Activated CD8-positive, alpha-beta memory T cell treated with anti-CD3 and anti-CD28 coated beads, Interleukin-2, amount 10 ng/mL, durations not matched to agents 7 days and 5 days (primary cell): ENCODE measurements around the gene FMNL3. TPM values are rescaled to one million over a fixed set of nuclear protein-coding genes. Genes with fewer than 3 reads are reported as not detected.
"Not testable (repeated sequence)": the region's sequence is repeated elsewhere in the genome, so short reads cannot be mapped to it uniquely, and the experiment has no call there.

Experiments used
- ATAC-seq: fragments of 150-1000 bp; cut with Tn5 transposase; one replicate; pipeline ENCODE4 v1.10.0; 2021; ENCODE audit warnings: moderate library complexity
- CTCF ChIA-PET: fragments of 350-600 bp; sonication (Branson Sonifier 250); formaldehyde crosslinking; loops from one replicate; lab custom pipeline; 2021; ENCODE audit warnings: antibody characterized with exemption; lab: Charles Lee
- DNase-seq: peaks from one replicate; pipeline ENCODE4 v3.0.0-alpha.2; 2020
- H3K27ac Mint-ChIP-seq: one replicate; pipeline ENCODE4 v1.8.0; 2021; ENCODE audit warnings: mild to moderate bottlenecking, mixed read lengths
- H3K27me3 Mint-ChIP-seq: one replicate; pipeline ENCODE4 v1.8.0; 2021; ENCODE audit warnings: mixed read lengths
- H3K36me3 Mint-ChIP-seq: one replicate; pipeline ENCODE4 v1.8.0; 2021; ENCODE audit warnings: mild to moderate bottlenecking, mixed read lengths
- H3K4me1 Mint-ChIP-seq: one replicate; pipeline ENCODE4 v1.8.0; 2021; ENCODE audit warnings: mixed read lengths
- H3K4me3 Mint-ChIP-seq: one replicate; pipeline ENCODE4 v1.8.0; 2021; ENCODE audit warnings: mild to moderate bottlenecking, moderate library complexity, mixed read lengths
- H3K9me3 Mint-ChIP-seq: one replicate; pipeline ENCODE4 v1.8.0; 2022; ENCODE audit warnings: low read depth, mixed read lengths
- total RNA-seq, 2 experiments: library from RNA; stranded (reverse); gene quantifications; one replicate each; pipeline ENCODE4 v1.2.3, GENCODE V29; 2021

FMNL3 gene
- total RNA-seq, 2 experiments from 2014 or later: 44.2 to 50.5 TPM

DNA sequence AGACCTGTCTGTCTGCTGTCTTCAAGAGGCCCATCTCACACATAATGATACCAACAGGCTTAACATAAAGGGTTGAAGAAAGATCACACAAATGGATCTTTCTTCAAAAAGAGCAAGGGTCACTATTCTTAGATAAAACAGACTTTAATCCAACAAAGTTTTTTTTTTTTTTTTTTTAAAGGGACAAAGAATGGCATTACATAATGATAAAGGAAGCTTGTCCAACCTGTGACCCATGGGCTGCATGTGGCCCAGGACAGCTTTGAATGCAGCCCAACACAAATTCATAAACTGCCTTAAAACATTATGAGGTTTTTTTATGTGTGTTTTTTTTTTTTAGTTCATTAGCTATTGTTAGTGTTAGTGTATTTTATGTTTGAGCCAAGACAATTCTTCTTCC lies 95.0 kb downstream of the FMNL3 start:
- no peak for DNase-seq
- CTCF ChIA-PET: interaction anchor here (0.8 to 1.5 kb wide), 4 partner anchors 11 to 354 kb away, joined by 4 to 7 read pairs (median 4); partner anchors contain the start of gene PRPF40B
- peaks cover 2% of the 10 kb centered on the region for H3K9me3 Mint-ChIP-seq
- no peak overlapping the region for H3K27ac Mint-ChIP-seq
- no peak overlapping the region for H3K4me3 Mint-ChIP-seq
- no peak for ATAC-seq
- peaks cover 4% of the 10 kb centered on the region for H3K4me1 Mint-ChIP-seq
- no peaks in the 10 kb centered on the region for H3K36me3 Mint-ChIP-seq
- H3K27me3 Mint-ChIP-seq: peaks cover 23% of the 10 kb centered on the region

DNA sequence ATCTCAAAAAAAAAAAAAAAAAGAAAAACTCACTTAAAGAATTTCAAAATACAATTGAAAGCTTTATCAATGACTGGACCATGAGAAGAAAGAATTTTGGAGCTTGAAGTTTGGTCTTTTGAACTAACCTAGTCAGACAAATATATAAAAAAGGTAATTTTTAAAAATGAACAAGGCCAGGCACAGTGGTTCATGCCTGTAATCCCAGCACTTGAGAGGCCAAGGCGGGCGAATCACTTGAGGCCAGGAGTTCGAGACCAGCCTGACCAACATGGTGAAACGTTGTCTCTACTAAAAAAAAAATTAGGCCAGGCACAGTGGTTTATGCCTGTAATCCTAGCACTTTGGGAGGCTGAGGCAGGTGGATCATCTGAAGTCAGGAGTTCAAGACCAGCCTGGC lies 96.4 kb downstream of the FMNL3 start:
- peaks cover 18% of the 10 kb centered on the region for H3K27me3 Mint-ChIP-seq
- not testable (repeated sequence) for H3K4me1 Mint-ChIP-seq, ATAC-seq, H3K4me3 Mint-ChIP-seq, H3K9me3 Mint-ChIP-seq, H3K36me3 Mint-ChIP-seq, H3K27ac Mint-ChIP-seq, DNase-seq
- CTCF ChIA-PET: interaction anchor here (1.4 kb wide), 1 partner anchor 9 kb away, joined by 4 read pairs; no protein-coding TSS in a partner anchor

DNA sequence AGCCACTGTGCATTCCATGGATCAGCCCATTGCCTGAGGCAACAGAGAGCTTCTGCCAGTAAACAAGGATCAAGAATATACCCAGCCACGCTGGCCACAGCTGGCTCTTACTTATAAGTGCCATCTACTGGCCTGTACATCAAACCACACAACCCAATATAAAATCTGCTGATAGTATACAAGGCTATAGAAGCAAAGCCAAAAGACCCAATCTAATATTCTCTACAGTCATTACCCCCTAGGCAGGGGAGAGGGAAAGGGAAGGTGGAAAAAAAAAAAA lies 97.4 kb downstream of the FMNL3 start:
- peaks cover 6% of the 10 kb centered on the region for H3K4me1 Mint-ChIP-seq
- H3K27ac Mint-ChIP-seq: no peak overlapping the region
- no peaks in the 10 kb centered on the region for H3K9me3 Mint-ChIP-seq
- DNase-seq (no peak), ATAC-seq (no peak)
- CTCF ChIA-PET: interaction anchor here (0.6 to 1.4 kb wide), 2 partner anchors 8 to 37 kb away, joined by 4 read pairs; no protein-coding TSS in a partner anchor
- no peak overlapping the region for H3K4me3 Mint-ChIP-seq
- H3K36me3 Mint-ChIP-seq: no peaks in the 10 kb centered on the region
- H3K27me3 Mint-ChIP-seq: peaks cover 18% of the 10 kb centered on the region

DNA sequence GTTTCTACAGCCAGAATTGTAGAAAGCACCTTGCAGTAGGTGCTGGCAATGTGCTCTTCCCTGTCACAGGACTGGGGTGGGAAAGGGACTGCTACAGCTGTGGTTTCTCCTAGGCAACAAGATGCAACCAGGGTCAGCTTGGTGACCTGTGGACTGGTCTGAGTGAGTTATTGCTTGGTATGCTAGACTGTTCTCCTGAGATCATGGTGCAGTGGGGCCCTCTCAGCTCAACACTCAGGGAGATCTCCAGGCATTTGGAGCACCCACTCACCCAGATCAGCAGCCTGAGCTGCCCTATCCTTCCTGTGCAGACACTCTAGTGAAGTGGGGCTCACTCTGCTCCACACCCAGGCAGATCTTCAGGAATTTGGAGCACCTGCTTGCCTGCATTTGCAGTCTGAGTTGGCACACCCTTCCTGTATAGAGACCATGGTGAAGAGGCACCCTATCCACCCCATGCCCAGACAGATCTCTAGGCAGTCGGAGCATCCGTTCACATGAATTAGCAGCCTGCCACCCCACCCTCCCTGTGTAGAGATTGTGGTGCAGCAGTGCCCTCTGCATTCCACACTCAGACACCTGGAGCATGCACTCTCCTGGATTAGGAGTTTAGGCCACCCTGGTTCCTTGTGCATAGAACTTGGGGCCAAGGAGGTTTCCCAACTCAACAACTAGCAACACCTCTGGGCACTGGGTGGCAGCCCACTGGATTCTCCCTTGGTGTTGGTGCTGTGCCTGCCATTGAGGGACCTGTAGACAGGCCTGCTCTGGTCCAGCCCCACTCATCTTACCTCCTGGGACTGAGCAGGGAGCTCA lies 97.9 kb downstream of the FMNL3 start:
- peaks cover 6% of the 10 kb centered on the region for H3K4me1 Mint-ChIP-seq
- H3K27me3 Mint-ChIP-seq: peaks cover 15% of the 10 kb centered on the region
- H3K27ac Mint-ChIP-seq: no peak overlapping the region
- CTCF ChIA-PET: interaction anchor here (0.6 to 1.3 kb wide), 2 partner anchors 37 to 168 kb away, joined by 3 to 4 read pairs; no protein-coding TSS in a partner anchor
- no peak overlapping the region for H3K4me3 Mint-ChIP-seq
- no peaks in the 10 kb centered on the region for H3K9me3 Mint-ChIP-seq
- DNase-seq (no peak), ATAC-seq (no peak)
- no peaks in the 10 kb centered on the region for H3K36me3 Mint-ChIP-seq

DNA sequence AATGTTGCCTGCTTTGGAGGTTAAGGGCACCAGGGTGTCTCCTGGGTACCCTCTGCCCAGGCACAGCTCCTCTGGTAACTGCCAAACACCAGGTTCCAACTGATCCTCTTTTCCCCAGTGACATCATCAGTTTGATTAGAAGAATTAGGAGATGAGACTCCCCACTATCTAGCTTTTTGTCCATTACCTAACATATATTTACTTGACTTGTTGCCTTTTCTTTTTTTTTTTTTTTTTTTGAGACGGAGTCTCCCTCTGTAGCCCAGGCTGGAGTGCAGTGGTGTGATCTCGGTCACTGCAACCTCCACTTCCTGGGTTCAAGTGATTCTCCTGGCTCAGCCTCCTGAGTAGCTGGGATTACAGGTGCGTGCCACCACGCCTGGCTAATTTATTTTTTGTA lies 101.7 kb downstream of the FMNL3 start, which contains the start of gene FAM186B:
Gene FAM186B, minus strand, starts transcription at position 101 of the 400 bp plus-strand sequence. CDS start 162 bp downstream, outside the sequence.
- H3K27me3 Mint-ChIP-seq, H3K36me3 Mint-ChIP-seq, H3K4me1 Mint-ChIP-seq, H3K9me3 Mint-ChIP-seq, ATAC-seq, DNase-seq, H3K27ac Mint-ChIP-seq, H3K4me3 Mint-ChIP-seq: not testable (repeated sequence)
- CTCF ChIA-PET: interaction anchor here (0.7 to 0.8 kb wide), 2 partner anchors 13 to 38 kb away, joined by 3 read pairs; no protein-coding TSS in a partner anchor

DNA sequence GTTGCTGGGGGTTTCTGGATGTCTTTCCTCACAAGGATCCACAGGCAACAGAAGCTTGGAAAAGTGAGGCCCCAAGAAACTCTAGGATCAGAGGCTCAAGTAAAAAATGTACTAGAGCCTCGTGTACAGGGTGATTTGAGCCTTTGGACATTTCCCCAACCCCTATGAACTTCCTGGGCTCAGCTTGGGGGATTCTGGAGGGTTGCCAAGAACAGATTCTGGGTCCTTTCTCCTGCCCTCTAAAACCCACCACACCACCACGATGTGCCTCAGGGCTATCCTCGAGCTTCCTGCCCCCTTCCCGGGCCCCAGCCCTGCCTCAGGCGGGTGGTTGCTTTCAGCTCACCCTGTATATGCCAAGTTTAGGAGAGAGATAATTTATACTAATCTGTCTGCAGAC lies 102.3 kb downstream of the FMNL3 start:
- H3K36me3 Mint-ChIP-seq: no peaks in the 10 kb centered on the region
- peaks cover 6% of the 10 kb centered on the region for H3K27me3 Mint-ChIP-seq
- H3K27ac Mint-ChIP-seq: no peak overlapping the region
- ATAC-seq (no peak), DNase-seq (no peak)
- H3K9me3 Mint-ChIP-seq: no peaks in the 10 kb centered on the region
- peaks cover 6% of the 10 kb centered on the region for H3K4me1 Mint-ChIP-seq
- no peak overlapping the region for H3K4me3 Mint-ChIP-seq
- CTCF ChIA-PET: interaction anchor here (0.7 to 1.1 kb wide), 3 partner anchors 13 to 246 kb away, joined by 3 read pairs; no protein-coding TSS in a partner anchor

DNA sequence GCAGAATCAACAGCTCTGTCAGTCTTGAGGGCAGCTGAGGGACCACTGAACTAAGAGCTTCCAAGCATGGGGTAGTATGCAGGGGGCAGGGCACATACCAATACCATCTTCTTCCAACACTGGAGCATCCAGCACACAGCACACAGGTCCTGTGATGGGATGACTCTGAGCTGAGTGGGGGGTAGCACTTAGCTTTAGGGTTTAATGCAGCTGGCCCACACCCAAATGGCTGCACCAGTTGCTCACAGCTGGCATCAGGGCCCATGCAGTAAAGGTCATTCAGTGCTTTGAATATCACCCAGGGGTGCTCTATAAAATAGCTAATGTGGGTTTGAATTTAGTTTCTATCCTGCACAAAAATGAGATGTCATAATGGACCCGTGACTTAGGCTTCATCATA lies 103.5 kb downstream of the FMNL3 start:
- Mint-ChIP-seq H3K36me3 (no peaks in the 10 kb centered on the region), H3K4me1 (peaks cover 6% of the 10 kb centered on the region), H3K4me3 (no peak overlapping the region), H3K27ac (no peak overlapping the region), H3K9me3 (no peaks in the 10 kb centered on the region), H3K27me3 (peaks cover 4% of the 10 kb centered on the region)
- no peak for ATAC-seq
- CTCF ChIA-PET: interaction anchor here (0.8 to 2.4 kb wide), 4 partner anchors 11 to 256 kb away, joined by 3 to 6 read pairs (median 4); no protein-coding TSS in a partner anchor
- DNase-seq: no peak

DNA sequence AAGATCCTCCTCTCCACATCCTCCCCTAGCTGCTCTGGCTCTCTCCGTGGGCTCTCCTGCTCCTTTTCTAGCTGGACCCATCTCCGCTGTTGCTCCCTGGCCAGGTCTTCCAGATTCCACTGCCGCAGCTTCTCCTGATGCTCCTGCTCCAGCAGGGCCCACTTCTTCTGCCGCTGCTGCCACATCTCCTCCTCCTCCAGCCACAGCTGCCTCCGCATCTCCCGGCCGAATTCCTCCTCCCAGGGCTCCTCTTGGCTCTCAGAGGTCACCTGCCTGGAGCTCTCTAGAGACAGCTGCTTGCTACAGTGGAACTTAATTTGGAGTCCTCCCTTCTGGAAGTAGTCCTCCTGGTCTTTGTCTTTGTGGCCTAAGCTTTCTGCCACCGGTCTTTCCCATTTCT lies 107.2 kb downstream of the FMNL3 start:
- no peak overlapping the region for H3K27ac Mint-ChIP-seq
- H3K27me3 Mint-ChIP-seq: no peaks in the 10 kb centered on the region
- DNase-seq (no peak), ATAC-seq (no peak)
- H3K36me3 Mint-ChIP-seq: no peaks in the 10 kb centered on the region
- H3K4me3 Mint-ChIP-seq: no peak overlapping the region
- CTCF ChIA-PET: interaction anchor here (0.8 to 1.8 kb wide), 2 partner anchors 20 to 23 kb away, joined by 3 to 5 read pairs; no protein-coding TSS in a partner anchor
- peaks cover 1% of the 10 kb centered on the region for H3K4me1 Mint-ChIP-seq
- H3K9me3 Mint-ChIP-seq: no peaks in the 10 kb centered on the region

DNA sequence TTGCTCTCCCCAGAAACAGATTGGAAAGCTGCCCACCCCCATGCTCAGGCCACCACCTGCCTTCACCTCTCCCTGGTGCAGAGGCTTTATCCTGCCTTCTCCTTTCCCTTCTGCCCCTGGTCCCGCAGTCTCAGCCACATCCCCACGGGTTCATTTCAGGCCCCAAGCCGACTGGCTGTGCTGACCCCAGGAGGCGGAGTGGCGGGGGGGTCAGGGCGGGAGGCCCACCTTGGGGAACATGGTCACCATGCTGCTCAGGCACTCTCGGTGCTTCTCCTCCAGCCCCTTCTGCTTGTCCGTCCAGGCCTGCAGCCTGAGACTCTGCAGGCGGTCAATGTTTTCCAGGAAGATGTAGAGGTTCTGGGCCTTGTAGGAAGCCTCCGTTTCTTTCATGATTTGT lies 108.7 kb downstream of the FMNL3 start:
- Mint-ChIP-seq H3K9me3 (no peaks in the 10 kb centered on the region), H3K27me3 (no peaks in the 10 kb centered on the region), H3K36me3 (no peaks in the 10 kb centered on the region), H3K27ac (no peak overlapping the region), H3K4me3 (no peak overlapping the region), H3K4me1 (no peaks in the 10 kb centered on the region)
- DNase-seq: no peak
- CTCF ChIA-PET: interaction anchor here (0.9 kb wide), 1 partner anchor 18 kb away, joined by 7 read pairs; no protein-coding TSS in a partner anchor
- no peak for ATAC-seq

DNA sequence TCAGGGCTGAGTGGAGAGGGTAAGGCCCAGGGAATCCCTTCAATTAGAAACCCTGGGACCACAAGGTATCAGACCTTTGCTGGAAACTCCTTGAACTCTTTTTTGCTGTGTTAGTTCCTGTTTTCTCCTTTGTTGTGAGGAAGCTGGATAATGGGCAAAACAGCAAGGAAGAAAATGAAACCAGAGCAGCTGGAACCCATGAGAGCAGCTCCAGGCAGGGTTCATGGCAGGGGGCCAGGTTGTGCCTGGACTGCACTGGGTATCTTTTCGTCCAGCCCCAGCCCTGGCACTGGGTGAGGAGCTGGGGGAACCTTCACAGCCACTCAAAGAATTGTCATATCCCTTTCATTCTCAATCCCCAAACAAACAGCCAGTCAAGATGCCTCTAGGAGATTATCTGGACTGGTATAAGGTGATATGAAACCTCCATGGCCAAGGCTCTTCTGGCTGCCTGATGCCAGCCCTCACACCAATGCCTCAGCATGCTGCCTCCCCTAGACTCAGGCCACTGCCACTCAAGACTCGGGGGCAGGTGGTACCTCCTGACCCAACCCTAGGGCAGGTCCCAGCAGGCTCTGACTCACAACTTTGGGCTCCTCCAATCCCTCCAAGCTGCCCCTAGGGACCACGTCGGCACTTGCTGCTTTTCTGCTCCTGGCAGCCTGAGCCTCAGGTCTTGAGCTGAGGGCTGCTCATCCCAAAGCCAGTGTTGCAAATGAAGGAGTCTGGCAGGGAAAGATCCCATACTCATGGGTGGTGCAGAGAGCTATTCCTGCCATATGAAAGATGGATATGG lies 118.3 kb downstream of the FMNL3 start:
- CTCF ChIA-PET: interaction anchor here (0.9 to 2.4 kb wide), 2 partner anchors 42 to 230 kb away, joined by 7 read pairs; no protein-coding TSS in a partner anchor
- DNase-seq (no peak), ATAC-seq (no peak)
- Mint-ChIP-seq H3K36me3 (peaks cover 16% of the 10 kb centered on the region), H3K9me3 (peaks cover 9% of the 10 kb centered on the region), H3K4me3 (no peak overlapping the region), H3K27ac (no peak overlapping the region), H3K27me3 (no peaks in the 10 kb centered on the region), H3K4me1 (no peaks in the 10 kb centered on the region)

DNA sequence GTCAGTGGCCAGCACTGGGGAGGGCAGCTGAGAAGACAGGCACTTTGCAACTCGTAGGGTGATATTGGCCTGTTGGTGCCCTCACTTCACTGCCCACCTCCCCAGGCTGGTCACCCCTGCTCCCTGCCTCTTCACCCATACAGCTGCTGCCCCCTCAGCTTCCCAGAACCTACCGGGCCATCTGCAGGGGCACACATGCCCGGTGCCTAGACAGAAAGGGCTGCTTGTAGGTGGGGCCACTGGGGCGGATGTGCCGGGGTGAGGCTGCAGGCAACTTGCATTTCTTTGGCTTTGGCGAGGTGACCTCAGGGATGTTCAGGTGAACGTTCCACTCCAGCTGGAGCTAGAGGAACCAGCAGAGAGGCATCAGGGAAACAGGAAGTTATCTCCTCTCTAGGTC lies 118.9 kb downstream of the FMNL3 start:
- no peak overlapping the region for H3K4me3 Mint-ChIP-seq
- no peaks in the 10 kb centered on the region for H3K27me3 Mint-ChIP-seq
- no peak for DNase-seq
- no peak for ATAC-seq
- CTCF ChIA-PET: interaction anchor here (0.9 to 2.4 kb wide), 2 partner anchors 43 to 230 kb away, joined by 7 read pairs; no protein-coding TSS in a partner anchor
- H3K9me3 Mint-ChIP-seq: peaks cover 9% of the 10 kb centered on the region
- H3K36me3 Mint-ChIP-seq: peaks cover 17% of the 10 kb centered on the region
- H3K4me1 Mint-ChIP-seq: no peaks in the 10 kb centered on the region
- no peak overlapping the region for H3K27ac Mint-ChIP-seq

DNA sequence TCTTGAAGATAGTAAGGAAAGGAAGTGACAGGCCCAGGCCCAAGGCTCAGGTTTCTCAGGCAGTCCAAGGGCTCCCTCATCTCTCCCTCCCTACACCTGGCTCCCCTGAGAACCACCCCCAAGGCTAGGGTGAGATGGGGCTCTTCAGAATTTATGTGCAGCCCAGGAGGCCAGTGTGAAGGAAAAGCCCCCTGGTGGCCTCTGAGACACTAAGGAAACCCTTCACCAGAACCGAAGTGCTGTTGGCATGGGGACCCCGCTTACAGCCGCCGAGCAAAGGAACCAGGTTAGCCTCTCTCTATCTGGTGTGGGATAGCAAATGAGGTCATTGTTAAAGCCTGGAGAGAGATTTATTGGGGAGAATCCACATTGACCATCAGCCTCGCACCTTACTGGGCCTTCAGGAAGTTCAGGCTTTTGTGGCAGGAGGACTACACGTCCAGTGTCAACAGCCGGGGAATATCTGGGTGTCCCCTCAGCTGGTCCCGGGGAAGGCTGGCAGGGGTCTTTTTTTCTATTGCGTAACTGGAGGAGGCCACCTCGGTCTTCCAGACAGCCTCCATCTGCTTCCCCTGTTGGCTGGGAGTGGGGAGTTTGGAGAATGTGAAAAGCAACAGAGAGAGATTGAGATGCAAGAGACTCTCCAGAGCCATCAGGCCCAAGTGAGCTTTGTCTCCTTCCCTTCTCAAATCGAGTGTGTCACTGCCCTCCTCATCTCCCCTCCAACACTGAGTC lies 119.9 kb downstream of the FMNL3 start:
- ATAC-seq: no peak
- Mint-ChIP-seq H3K36me3 (peaks cover 17% of the 10 kb centered on the region), H3K4me1 (no peaks in the 10 kb centered on the region), H3K9me3 (peaks cover 9% of the 10 kb centered on the region), H3K4me3 (no peak overlapping the region), H3K27ac (no peak overlapping the region), H3K27me3 (no peaks in the 10 kb centered on the region)
- no peak for DNase-seq
- CTCF ChIA-PET: interaction anchor here (0.9 to 2.4 kb wide), 2 partner anchors 44 to 229 kb away, joined by 7 read pairs; no protein-coding TSS in a partner anchor
